ENCODE data around the gene MRPL42. TPM values are rescaled to one million over a fixed set of nuclear protein-coding genes. Genes with fewer than 3 reads are reported as not detected.
"Not testable (repeated sequence)": the region's sequence is repeated elsewhere in the genome, so short reads cannot be mapped to it uniquely, and the experiment has no call there.

MRPL42 gene
- 10 to 100 TPM; 64.2 to 92.9 (median 67.6) TPM for polyA plus RNA-seq

DNA sequence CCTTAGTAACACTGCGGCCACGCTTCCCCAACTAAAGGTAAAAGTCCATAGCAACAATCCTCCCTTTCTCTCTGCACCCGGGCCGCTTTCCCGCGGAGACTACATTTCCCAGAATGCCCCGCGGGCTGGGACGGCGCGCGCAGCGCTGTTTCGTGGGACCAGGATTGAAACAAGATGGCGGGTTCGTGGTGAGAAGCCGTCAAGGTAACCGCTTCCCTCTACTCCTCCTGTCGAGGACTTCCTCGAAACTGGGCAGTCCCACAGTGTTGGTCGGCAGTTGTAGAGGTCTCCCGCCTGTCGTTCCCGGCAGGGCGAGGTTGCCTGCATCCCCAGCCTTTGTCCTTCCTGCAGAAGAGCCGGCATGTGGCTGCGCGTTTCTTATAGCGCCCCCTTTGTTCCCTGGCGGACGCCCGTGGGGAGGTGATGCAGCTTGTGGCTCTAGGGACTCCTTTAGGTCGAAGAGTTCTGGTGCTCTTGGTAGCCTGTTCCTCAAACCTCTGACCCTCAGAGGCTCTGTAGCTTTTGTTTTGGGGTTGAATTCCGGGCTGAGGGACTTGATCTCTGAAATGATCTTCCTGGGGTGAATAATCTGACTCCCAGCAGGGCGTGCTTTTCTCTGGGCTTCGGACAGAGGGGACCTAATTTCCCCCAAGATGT, at the start of gene MRPL42:
TSS of gene MRPL42 (plus strand) at position 164 of the 657 bp plus-strand sequence. CDS start 1,772 bp downstream, outside the sequence.
- peak; percentile 90 to 92 (median 91) for DNase-seq
- peaks cover 5 to 10% (median 6%) of the 10 kb centered on the region in 3 donors for H3K36me3 Mint-ChIP-seq
- H3K27ac Mint-ChIP-seq: peak within 1 kb of the TSS; percentile 88 to 96 (median 94)
- peaks cover 23 to 41% of the 10 kb centered on the region in 2 donors for H3K4me1 Mint-ChIP-seq
- H3K9me3 Mint-ChIP-seq: peaks cover 0 to 1% (median 0%) of the 10 kb centered on the region in 6 donors
- H3K27me3 Mint-ChIP-seq (ENCODE audit: low read depth in 3 of 3): peaks cover 2 to 7% (median 4%) of the 10 kb centered on the region in 3 donors
- peak within 1 kb of the TSS; percentile 89 to 95 (median 92) for H3K4me3 Mint-ChIP-seq

DNA sequence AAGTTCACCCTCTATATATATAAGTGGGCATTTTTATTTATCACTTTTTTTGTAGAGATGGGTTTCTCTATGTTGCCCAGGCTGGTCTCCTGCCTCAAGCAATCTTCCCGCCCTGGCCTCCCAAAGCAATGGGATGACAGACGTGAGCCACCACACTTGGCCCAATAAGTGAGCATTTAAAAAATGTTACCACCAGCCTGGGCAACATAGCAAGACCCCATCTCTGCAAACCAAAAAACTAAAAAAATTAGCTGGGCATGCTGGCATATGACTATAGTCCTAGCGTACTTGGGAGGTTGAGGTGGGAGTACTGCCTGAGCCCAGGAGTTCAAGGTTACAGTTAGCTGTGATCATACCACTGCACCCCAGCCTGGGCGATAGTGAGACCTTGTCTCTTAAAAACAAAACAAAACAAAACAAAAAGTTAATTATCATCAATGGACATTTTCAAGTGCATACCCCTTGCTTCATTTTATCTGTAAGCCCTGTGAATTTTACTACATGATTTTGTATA, 49.3 kb upstream of the MRPL42 start:
- Mint-ChIP-seq H3K36me3 (no peaks in the 10 kb centered on the region), H3K4me1 (peaks cover 73 to 87% of the 10 kb centered on the region in 2 donors), H3K27ac (peak overlapping the region in 1 of 6 donors; percentile 1), H3K27me3 (ENCODE audit: low read depth in 3 of 3) (peaks cover 0 to 4% (median 0%) of the 10 kb centered on the region in 3 donors), H3K4me3 (no peak overlapping the region), H3K9me3 (no peaks in the 10 kb centered on the region)
- DNase-seq: no peak

DNA sequence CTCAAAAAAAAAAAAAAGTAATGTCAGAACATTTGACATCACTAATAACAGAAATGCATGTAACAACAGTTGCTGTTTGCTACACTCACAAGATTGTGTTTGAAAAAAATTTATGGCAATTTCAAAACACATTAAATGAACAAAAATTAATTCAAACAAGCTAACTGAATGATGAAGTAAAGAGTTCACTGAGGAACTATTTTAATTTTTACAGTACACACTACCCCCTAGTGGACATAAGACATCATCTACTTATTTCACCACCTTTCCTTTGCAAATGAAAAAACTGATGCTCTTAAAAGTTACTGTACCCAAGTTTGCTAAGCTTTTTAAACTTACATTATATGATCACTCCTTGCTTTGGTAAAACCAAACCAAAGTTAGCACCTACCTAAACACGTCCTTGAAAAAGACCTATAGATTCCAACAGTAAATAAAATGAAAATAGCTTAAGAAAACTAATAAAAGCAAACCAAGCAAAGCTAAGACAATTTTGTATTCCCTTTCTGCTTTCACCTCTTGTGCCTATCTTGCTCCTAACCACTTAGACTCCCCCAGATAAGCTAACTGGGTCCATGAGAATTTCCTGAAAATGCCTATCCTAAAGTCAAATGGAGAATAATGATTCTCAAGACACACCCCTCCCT, 47.8 kb upstream of the MRPL42 start:
- no peak overlapping the region for H3K4me3 Mint-ChIP-seq
- H3K27ac Mint-ChIP-seq: peak overlapping the region in 3 of 6 donors; percentile 20 to 55 (median 36)
- no peaks in the 10 kb centered on the region for H3K9me3 Mint-ChIP-seq
- no peaks in the 10 kb centered on the region for H3K36me3 Mint-ChIP-seq
- peaks cover 73 to 90% of the 10 kb centered on the region in 2 donors for H3K4me1 Mint-ChIP-seq
- H3K27me3 Mint-ChIP-seq (ENCODE audit: low read depth in 3 of 3): peaks cover 0 to 4% (median 0%) of the 10 kb centered on the region in 3 donors
- peak; percentile 36 to 52 (median 39) for DNase-seq

DNA sequence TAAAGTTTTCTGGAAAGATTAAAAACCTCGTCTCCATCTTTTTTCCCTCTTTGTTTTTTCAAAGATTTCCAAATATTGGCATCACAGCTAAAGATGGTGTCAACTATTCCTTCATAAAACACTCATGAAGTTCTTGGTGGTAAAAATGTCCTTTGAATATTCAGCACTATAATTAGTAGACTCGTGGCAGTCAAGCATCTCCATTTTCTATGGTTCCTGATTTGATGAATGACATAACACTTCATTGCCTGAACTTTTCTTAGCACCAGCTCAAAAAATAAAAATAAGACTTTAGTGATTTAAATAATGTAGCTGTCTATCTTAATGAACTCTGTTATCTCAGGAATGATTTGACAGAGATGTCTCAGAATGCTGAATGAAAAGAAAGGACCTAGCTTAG, 45.3 kb upstream of the MRPL42 start:
- Mint-ChIP-seq H3K4me1 (peaks cover 74 to 93% of the 10 kb centered on the region in 2 donors), H3K27me3 (ENCODE audit: low read depth in 3 of 3) (peaks cover 0 to 4% (median 0%) of the 10 kb centered on the region in 3 donors), H3K4me3 (no peak overlapping the region), H3K27ac (no peak overlapping the region), H3K9me3 (no peaks in the 10 kb centered on the region), H3K36me3 (no peaks in the 10 kb centered on the region)
- DNase-seq: no peak

DNA sequence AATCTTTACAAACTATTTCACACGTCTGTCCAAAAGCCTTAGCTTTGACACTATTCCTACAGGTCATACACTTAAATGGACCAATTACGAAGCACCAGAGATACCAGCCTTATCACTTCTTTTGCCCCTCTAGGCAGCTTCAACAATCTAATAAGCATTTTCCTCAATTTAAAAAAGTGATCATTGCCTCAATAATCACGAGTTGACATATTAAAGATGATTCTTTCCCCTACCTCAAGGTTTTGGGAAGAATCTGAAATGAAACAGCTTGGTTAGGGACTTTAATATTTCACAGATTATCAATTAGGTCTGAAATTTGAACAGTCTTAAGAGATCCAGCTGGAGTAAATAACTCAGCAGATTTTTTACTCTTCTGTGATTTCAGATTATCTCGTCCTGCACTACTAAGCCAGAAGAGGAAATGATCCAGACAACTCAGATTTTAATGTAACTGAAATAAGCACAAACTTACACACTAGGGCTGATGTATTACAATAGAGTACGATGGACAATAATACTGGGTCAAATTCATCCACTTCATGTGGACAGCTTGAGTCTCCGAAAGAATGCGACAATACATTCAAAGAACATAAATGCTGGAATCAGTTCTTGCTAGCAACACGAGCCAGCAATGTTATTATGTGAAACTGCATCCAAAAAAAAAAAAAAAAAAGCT, 41.4 kb upstream of the MRPL42 start:
- Mint-ChIP-seq H3K36me3 (no peaks in the 10 kb centered on the region), H3K27me3 (ENCODE audit: low read depth in 3 of 3) (peaks cover 0 to 2% (median 0%) of the 10 kb centered on the region in 3 donors), H3K27ac (peak overlapping the region in 4 of 6 donors; percentile 6 to 69 (median 52)), H3K9me3 (no peaks in the 10 kb centered on the region), H3K4me3 (peak overlapping the region in 2 of 5 donors; percentile 7 to 24), H3K4me1 (peaks cover 76 to 93% of the 10 kb centered on the region in 2 donors)
- DNase-seq: no peak

DNA sequence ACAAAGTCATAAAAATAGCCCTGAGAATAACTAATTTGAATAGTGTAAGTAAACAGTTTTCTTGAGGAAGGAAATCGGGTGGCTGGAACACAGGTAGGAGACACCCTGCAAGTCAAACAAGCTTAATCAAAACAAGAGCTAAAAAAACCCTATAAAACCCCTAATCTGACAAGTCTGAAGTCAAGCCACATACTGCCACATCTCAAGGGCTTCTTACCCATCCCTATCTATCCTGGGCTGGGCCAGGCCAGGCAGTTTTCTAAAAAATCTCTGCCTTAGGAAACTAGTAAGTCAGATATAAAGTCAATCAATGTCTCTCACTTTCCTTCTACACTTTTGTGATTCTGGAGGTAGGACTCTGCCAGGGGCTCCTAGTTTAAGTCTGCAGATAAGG, 40.9 kb upstream of the MRPL42 start:
- Mint-ChIP-seq H3K36me3 (no peaks in the 10 kb centered on the region), H3K9me3 (no peaks in the 10 kb centered on the region), H3K4me3 (peak overlapping the region in 2 of 5 donors; percentile 11 to 24), H3K27ac (peak overlapping the region in 5 of 6 donors; percentile 2 to 69 (median 47)), H3K4me1 (peaks cover 75 to 93% of the 10 kb centered on the region in 2 donors), H3K27me3 (ENCODE audit: low read depth in 3 of 3) (no peaks in the 10 kb centered on the region)
- no peak for DNase-seq

DNA sequence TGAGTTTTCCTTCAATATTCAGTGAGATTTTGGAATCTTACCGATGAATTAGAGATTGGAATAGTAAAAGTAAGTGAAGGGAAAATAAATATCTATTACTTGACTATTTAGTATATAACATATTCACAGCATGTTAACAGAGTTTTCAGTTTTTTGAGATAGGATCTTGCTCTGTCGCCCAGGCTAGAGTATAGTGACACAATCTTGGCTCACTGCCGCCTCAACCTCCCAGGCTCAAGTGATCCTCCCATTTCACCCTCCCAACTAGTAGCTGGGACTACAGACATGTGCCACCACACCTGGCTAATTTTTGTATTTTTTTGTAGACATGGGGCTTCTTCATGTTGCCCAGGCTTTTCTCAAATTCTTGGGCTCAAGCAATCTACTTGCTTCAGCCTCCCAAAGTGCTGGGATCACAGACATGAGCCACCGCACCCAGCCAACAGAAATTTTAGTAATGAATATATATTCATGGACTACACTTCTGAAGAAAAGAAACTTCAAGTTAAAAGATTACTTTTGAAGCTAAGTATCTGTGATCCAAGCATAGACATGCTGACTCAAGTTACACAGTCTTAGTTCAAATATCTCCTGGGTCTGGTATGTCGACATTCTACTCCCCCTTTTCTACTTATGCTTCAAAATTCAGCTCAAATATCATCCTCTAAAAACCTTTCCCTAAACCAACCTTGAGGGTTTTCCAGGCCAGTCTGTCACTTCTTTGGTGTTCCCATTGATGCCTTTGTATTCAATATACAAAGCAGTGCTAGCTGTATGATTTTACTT, 39.3 kb upstream of the MRPL42 start:
- DNase-seq: no peak
- H3K27me3 Mint-ChIP-seq (ENCODE audit: low read depth in 3 of 3): no peaks in the 10 kb centered on the region
- H3K9me3 Mint-ChIP-seq: no peaks in the 10 kb centered on the region
- no peaks in the 10 kb centered on the region for H3K36me3 Mint-ChIP-seq
- H3K27ac Mint-ChIP-seq: peak overlapping the region in 2 of 6 donors; percentile 10 to 71
- H3K4me1 Mint-ChIP-seq: peaks cover 74 to 92% of the 10 kb centered on the region in 2 donors
- H3K4me3 Mint-ChIP-seq: peak overlapping the region in 2 of 5 donors; percentile 2 to 5

DNA sequence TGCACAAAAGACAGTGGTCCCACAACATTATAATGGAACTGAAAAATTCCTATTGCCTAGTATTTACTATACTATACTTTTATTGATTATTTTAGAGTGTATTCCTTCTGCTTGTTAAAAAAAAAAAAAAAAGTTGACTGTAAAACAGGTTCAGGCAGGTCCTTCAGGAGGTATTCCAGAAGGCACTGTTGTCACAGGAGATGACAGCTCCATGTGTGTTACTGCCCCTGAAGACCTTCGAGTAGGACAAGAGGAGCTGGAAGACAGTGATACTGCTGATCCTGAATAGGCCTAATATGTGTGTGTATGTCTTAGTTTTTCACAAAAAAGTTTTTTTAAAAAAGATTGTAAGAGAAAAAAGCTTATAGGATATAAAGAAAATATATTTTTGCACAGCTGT, 37.9 kb upstream of the MRPL42 start:
- Mint-ChIP-seq H3K4me3 (no peak overlapping the region), H3K27me3 (ENCODE audit: low read depth in 3 of 3) (no peaks in the 10 kb centered on the region), H3K4me1 (peaks cover 77 to 92% of the 10 kb centered on the region in 2 donors), H3K27ac (no peak overlapping the region), H3K9me3 (no peaks in the 10 kb centered on the region), H3K36me3 (no peaks in the 10 kb centered on the region)
- no peak for DNase-seq

DNA sequence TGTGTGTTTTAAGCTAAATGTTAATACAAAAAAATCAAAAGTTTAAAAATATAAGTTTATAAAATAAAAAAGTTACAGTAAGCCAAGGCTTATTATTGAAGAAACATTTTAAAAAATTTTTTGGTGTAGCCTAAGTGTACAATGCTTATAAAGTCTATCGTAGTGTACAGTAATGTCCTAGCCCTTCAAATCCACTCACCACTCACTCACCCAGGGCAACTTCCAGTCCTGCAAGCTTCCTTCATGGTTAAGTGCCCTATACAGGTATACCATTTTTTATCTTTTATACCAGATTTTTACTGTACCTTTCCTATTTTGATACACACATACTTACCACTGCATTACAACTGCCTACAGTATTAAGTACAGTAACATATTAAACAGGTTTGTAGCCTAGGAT, 37.5 kb upstream of the MRPL42 start:
- H3K4me1 Mint-ChIP-seq: peaks cover 73 to 92% of the 10 kb centered on the region in 2 donors
- no peak overlapping the region for H3K27ac Mint-ChIP-seq
- no peaks in the 10 kb centered on the region for H3K27me3 Mint-ChIP-seq (ENCODE audit: low read depth in 3 of 3)
- H3K4me3 Mint-ChIP-seq: no peak overlapping the region
- no peaks in the 10 kb centered on the region for H3K9me3 Mint-ChIP-seq
- no peak for DNase-seq
- no peaks in the 10 kb centered on the region for H3K36me3 Mint-ChIP-seq

DNA sequence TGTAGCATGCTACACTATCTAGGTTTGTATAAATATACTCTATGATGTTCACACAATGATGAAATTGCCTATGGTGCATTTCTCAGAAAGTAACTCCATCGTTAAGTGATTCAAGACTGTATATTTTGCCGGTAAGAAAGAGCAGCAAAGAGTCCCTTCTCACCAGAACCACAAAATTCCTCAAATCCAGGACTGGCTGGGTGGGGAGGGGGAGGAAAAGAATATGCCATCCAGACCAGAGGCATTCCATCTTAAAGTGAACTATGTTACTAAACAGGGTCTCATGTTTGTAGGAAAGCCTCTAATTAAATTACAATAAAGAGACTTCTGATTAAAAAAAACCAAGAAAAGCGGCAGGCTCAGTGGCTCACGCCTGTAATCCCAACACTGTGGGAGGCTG, 37.0 kb upstream of the MRPL42 start:
- Mint-ChIP-seq H3K27ac (no peak overlapping the region), H3K36me3 (no peaks in the 10 kb centered on the region), H3K9me3 (no peaks in the 10 kb centered on the region), H3K4me1 (peaks cover 72 to 92% of the 10 kb centered on the region in 2 donors), H3K27me3 (ENCODE audit: low read depth in 3 of 3) (no peaks in the 10 kb centered on the region), H3K4me3 (no peak overlapping the region)
- no peak for DNase-seq

DNA sequence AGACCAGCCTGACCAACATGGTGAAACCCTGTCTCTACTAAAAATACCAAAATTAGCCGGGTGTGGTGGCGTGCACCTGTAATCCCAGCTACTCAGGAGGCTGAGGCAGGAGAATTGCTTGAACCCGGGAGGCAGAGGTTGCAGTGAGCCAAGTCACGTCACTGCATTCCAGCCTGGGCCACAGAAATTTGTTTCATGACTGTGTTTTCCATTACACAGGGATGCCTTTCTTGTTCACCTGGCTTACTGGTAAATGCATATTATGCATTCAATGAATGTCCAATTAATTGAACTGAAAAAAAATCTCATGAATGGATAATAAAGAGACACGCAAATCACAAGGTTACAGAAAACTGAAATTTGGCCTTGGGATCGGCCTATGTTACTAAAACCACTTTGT, 35.3 kb upstream of the MRPL42 start:
- H3K4me1 Mint-ChIP-seq: peaks cover 67 to 92% of the 10 kb centered on the region in 2 donors
- H3K27me3 Mint-ChIP-seq (ENCODE audit: low read depth in 3 of 3); H3K4me3 Mint-ChIP-seq; H3K27ac Mint-ChIP-seq; H3K36me3 Mint-ChIP-seq; DNase-seq; H3K9me3 Mint-ChIP-seq: not testable (repeated sequence)

DNA sequence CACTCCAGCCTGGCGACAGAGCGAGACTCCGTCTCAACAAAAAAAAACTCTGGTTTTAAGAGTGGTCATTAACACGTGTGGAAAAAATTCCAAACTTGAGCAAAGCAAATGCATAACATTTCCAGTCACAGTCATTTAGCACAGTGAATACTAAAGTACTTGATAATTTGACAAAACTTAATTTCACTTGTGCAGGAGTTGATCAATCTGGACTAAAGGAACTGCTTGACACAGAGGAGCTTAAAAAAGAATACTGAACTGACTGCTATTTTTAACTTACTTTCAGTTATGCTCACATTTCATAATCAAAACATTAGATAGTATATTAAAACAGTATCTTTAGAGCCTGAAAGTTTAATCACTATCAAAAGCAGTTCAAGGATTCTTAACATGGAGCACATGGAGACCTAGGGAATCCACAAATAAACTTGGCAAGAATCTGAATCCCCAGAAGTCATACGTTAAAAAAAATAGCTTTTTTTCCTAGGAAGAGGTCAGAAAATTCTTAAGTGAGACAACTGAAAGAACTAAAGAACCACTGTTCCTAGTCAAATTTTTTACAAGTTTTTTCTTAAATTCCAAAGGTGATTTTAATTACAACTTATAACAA, 33.0 kb upstream of the MRPL42 start:
- DNase-seq: no peak
- Mint-ChIP-seq H3K4me3 (no peak overlapping the region), H3K27ac (no peak overlapping the region), H3K4me1 (peaks cover 68 to 95% of the 10 kb centered on the region in 2 donors), H3K27me3 (ENCODE audit: low read depth in 3 of 3) (peaks cover 0 to 1% (median 0%) of the 10 kb centered on the region in 3 donors), H3K9me3 (no peaks in the 10 kb centered on the region), H3K36me3 (no peaks in the 10 kb centered on the region)

Data from immature natural killer cell (primary cell).